ENCODE measurements around the gene CHRNA5.
A peak's percentile ranks its signal among the peaks of the same experiment; 100 is the strongest.

CHRNA5 gene

GRCh38 chr15:78618490-78618934, 53.2 kb downstream of the CHRNA5 start:
- no peak overlapping the region for H3K4me3 ChIP-seq (ENCODE audit: control insufficient read depth, low read depth, low read length)
- TF ChIP-seq CTCF (IDR thresholded peaks at IDR 0.05; ENCODE audit: control insufficient read depth, insufficient read depth, low read depth, low read length, missing control alignments), result peak; percentile 79
- DNase-seq (ENCODE audit: low read depth), result peak; percentile 39

- no peak for TF ChIP-seq CTCF (IDR thresholded peaks at IDR 0.05; ENCODE audit: control insufficient read depth, insufficient read depth, low read depth, low read length, missing control alignments)
- no peak overlapping the region for H3K4me3 ChIP-seq (ENCODE audit: control insufficient read depth, low read depth, low read length)
- no peak for DNase-seq (ENCODE audit: low read depth)
These were observed 54.0 kb downstream of the CHRNA5 start for GRCh38 chr15:78619022-78619950.

- DNase-seq (ENCODE audit: low read depth), result no peak
- no peak for TF ChIP-seq CTCF (IDR thresholded peaks at IDR 0.05; ENCODE audit: control insufficient read depth, insufficient read depth, low read depth, low read length, missing control alignments)
- H3K4me3 ChIP-seq (ENCODE audit: control insufficient read depth, low read depth, low read length), result no peak overlapping the region
These were observed 54.8 kb downstream of the CHRNA5 start for GRCh38 chr15:78620021-78620526.

- DNase-seq (ENCODE audit: low read depth), result no peak
- H3K4me3 ChIP-seq (ENCODE audit: control insufficient read depth, low read depth, low read length), result no peak within 1 kb of the TSS
- no peak for TF ChIP-seq CTCF (IDR thresholded peaks at IDR 0.05; ENCODE audit: control insufficient read depth, insufficient read depth, low read depth, low read length, missing control alignments)
These were observed 55.5 kb downstream of the CHRNA5 start, which contains the start of gene CHRNA3 for GRCh38 chr15:78620527-78621421. CHRNA3 (minus strand) TSS chr15:78620996; CDS start chr15:78620794, 202 bp downstream.

GRCh38 chr15:78621810-78622402, 56.6 kb downstream of the CHRNA5 start:
- TF ChIP-seq CTCF (IDR thresholded peaks at IDR 0.05; ENCODE audit: control insufficient read depth, insufficient read depth, low read depth, low read length, missing control alignments), result no peak
- no peak for DNase-seq (ENCODE audit: low read depth)
- no peak overlapping the region for H3K4me3 ChIP-seq (ENCODE audit: control insufficient read depth, low read depth, low read length)

Data from AG09309 (cell line).